HG03196 (cell line): ENCODE data around the gene ETV6.

Experiments used
- ATAC-seq: cut with Tn5 transposase; IDR thresholded peaks from one replicate; pipeline ENCODE4 v1.9.1; 2021; ENCODE audit not compliant: unreplicated experiment

The ETV6 gene

GRCh38 chr12:11732023-11732422 is 82.5 kb downstream of the ETV6 start:
- ATAC-seq: peak; percentile 16

GRCh38 chr12:11732715-11733114 is 83.2 kb downstream of the ETV6 start:
- no peak for ATAC-seq

GRCh38 chr12:11734580-11735180 is 85.2 kb downstream of the ETV6 start:
- ATAC-seq: no peak

GRCh38 chr12:11738450-11738849 is 89.0 kb downstream of the ETV6 start:
- ATAC-seq: no peak

- ATAC-seq: no peak
These were observed 90.6 kb downstream of the ETV6 start for GRCh38 chr12:11739980-11740577.

- ATAC-seq: no peak
These were observed 92.1 kb downstream of the ETV6 start for GRCh38 chr12:11741434-11742092.

GRCh38 chr12:11743423-11744409 is 94.2 kb downstream of the ETV6 start:
- no peak for ATAC-seq

- no peak for ATAC-seq
These were observed 94.9 kb downstream of the ETV6 start for GRCh38 chr12:11744410-11744801.

- ATAC-seq: no peak
These were observed 95.6 kb downstream of the ETV6 start for GRCh38 chr12:11745113-11745512.

GRCh38 chr12:11746024-11746771 is 96.7 kb downstream of the ETV6 start:
- ATAC-seq: peak; percentile 42

- no peak for ATAC-seq
These were observed 97.7 kb downstream of the ETV6 start for GRCh38 chr12:11746940-11747716.

GRCh38 chr12:11747969-11748368 is 98.5 kb downstream of the ETV6 start:
- no peak for ATAC-seq

GRCh38 chr12:11748903-11749302 is 99.4 kb downstream of the ETV6 start:
- ATAC-seq: no peak

GRCh38 chr12:11749943-11750690 is 100.6 kb downstream of the ETV6 start:
- ATAC-seq: peak; percentile 47

- no peak for ATAC-seq
These were observed 103.1 kb downstream of the ETV6 start for GRCh38 chr12:11752403-11753149.

- ATAC-seq: no peak
These were observed 103.7 kb downstream of the ETV6 start for GRCh38 chr12:11753150-11753499.

GRCh38 chr12:11753826-11754225 is 104.4 kb downstream of the ETV6 start:
- ATAC-seq: no peak

GRCh38 chr12:11754256-11754655 is 104.8 kb downstream of the ETV6 start:
- no peak for ATAC-seq
